ENCODE results near the gene BTBD17. TPM values are rescaled to one million over a fixed set of nuclear protein-coding genes. Genes with fewer than 3 reads are reported as not detected.
"Not testable (repeated sequence)": the region's sequence is repeated elsewhere in the genome, so short reads cannot be mapped to it uniquely, and the experiment has no call there.

Gene BTBD17
- total RNA-seq, 4 donors from 2014 or later, result not detected

DNA sequence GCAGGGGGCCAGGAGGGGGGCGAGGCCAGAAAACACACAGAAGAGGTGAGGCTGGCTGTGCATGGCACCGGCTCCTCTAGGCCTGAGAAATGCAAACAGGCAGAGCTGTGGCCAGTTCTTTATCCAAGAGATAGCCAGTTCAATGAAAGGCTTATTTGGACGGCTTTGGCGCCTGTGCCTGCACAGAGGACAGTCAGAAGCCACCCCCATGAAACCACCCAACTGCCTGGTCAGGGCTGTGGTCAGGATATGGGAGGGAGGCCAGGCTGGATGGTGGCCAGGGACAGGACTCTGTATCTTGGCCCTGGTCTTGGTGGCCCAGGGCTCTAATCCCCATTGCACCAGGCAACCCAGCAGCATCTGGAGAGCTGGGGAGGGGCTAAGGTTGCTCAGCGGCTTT, 45.7 kb upstream of the BTBD17 start:
- 76 to 81% methylated on average over 3 to 5 of the region's 5 CpGs for WGBS, 2 donors
- Histone ChIP-seq H3K27me3 (no peaks in the 10 kb centered on the region), H3K36me3 (no peaks in the 10 kb centered on the region), H3K4me3 (no peak overlapping the region), H3K27ac (no peak overlapping the region), H3K9me3 (no peaks in the 10 kb centered on the region), H3K4me1 (no peaks in the 10 kb centered on the region)
- TF ChIP-seq POLR2A (IDR thresholded peaks at IDR 0.05) (no peak), EP300 (IDR thresholded peaks at IDR 0.05) (no peak)
- TF ChIP-seq, protein P1, sequence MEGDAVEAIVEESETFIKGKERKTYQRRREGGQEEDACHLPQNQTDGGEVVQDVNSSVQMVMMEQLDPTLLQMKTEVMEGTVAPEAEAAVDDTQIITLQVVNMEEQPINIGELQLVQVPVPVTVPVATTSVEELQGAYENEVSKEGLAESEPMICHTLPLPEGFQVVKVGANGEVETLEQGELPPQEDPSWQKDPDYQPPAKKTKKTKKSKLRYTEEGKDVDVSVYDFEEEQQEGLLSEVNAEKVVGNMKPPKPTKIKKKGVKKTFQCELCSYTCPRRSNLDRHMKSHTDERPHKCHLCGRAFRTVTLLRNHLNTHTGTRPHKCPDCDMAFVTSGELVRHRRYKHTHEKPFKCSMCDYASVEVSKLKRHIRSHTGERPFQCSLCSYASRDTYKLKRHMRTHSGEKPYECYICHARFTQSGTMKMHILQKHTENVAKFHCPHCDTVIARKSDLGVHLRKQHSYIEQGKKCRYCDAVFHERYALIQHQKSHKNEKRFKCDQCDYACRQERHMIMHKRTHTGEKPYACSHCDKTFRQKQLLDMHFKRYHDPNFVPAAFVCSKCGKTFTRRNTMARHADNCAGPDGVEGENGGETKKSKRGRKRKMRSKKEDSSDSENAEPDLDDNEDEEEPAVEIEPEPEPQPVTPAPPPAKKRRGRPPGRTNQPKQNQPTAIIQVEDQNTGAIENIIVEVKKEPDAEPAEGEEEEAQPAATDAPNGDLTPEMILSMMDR (IDR thresholded peaks at IDR 0.05), result no peak
- DNase-seq (ENCODE audit: low spot score in 2 of 2), result no peak

DNA sequence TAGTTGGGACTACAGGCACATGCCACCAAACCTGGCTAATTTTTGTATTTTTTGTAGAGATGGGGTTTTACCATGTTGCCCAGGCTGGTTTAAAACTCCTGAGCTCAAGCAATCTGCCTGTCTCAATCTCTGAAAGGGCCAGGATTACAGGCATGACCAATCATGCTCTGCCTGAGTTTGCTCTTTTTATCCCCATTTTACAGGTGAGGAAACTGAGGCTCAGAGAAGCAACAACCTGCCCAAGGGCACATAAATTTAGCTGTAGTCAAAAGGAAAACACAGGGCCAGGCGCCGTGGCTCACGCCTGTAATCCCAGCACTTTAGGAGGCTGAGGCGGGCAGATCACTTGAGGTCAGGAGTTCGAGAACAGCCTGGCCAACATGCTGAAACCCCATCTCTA, 43.6 kb upstream of the BTBD17 start:
- not testable (repeated sequence) for H3K4me3 ChIP-seq; H3K27ac ChIP-seq; H3K4me1 ChIP-seq; H3K27me3 ChIP-seq; H3K9me3 ChIP-seq; DNase-seq (ENCODE audit: low spot score in 2 of 2); H3K36me3 ChIP-seq
- WGBS, 2 donors, result 81 to 89% methylated on average over 5 of the region's 5 CpGs

DNA sequence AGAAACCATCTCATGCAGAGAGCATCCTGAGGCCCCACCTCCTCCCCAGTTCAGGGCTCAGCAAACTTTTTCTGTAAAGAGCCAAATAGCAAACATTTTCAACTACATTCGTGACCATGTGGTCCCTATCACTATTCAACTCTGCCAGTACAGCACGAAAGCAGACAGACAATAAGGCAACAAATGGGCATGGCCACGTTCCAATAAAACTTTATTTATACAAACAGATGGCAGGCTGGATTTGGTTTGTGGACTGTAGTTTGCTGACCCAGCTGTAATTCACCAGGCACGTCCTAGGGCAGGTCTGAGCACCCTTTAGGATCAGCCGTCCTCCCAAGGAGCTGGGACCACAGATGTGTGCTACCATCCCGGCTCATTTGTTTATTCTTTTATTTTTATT, 43.1 kb upstream of the BTBD17 start:
- no peaks in the 10 kb centered on the region for H3K4me1 ChIP-seq
- no peaks in the 10 kb centered on the region for H3K27me3 ChIP-seq
- 75 to 84% methylated on average over 6 of the region's 6 CpGs for WGBS, 2 donors
- no peaks in the 10 kb centered on the region for H3K9me3 ChIP-seq
- TF ChIP-seq POLR2A (IDR thresholded peaks at IDR 0.05) (no peak), EP300 (IDR thresholded peaks at IDR 0.05) (no peak)
- TF ChIP-seq, protein P1 (IDR thresholded peaks at IDR 0.05), result no peak
- H3K27ac ChIP-seq, result no peak overlapping the region
- no peak for DNase-seq (ENCODE audit: low spot score in 2 of 2)
- H3K4me3 ChIP-seq, result no peak overlapping the region
- H3K36me3 ChIP-seq, result no peaks in the 10 kb centered on the region

DNA sequence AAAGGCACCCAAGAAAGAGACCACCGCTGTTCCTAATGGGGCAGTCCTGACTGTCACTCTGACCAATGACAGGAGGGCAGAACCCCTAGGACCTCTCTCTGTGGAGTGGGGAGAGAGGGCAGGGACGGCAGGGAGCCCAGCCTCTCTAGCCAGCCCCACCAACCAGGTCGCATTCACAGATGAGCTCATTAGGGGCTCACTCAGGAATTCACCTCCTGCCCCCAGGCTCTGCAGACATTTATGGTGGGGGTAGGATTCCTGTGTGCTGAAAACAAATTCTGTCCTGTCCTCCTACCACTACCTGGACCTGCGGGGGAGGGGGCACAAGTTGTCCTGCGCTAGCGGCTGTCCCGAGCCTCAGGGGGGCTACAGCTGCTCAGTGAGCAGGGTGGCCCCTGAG, 42.5 kb upstream of the BTBD17 start:
- Histone ChIP-seq H3K4me1 (no peaks in the 10 kb centered on the region), H3K36me3 (no peaks in the 10 kb centered on the region), H3K27ac (no peak overlapping the region), H3K4me3 (no peak overlapping the region), H3K27me3 (no peaks in the 10 kb centered on the region), H3K9me3 (no peaks in the 10 kb centered on the region)
- 32 to 41% methylated on average over 4 to 6 of the region's 7 CpGs for WGBS, 2 donors
- no peak for DNase-seq (ENCODE audit: low spot score in 2 of 2)
- TF ChIP-seq, protein P1 (IDR thresholded peaks at IDR 0.05), result no peak

DNA sequence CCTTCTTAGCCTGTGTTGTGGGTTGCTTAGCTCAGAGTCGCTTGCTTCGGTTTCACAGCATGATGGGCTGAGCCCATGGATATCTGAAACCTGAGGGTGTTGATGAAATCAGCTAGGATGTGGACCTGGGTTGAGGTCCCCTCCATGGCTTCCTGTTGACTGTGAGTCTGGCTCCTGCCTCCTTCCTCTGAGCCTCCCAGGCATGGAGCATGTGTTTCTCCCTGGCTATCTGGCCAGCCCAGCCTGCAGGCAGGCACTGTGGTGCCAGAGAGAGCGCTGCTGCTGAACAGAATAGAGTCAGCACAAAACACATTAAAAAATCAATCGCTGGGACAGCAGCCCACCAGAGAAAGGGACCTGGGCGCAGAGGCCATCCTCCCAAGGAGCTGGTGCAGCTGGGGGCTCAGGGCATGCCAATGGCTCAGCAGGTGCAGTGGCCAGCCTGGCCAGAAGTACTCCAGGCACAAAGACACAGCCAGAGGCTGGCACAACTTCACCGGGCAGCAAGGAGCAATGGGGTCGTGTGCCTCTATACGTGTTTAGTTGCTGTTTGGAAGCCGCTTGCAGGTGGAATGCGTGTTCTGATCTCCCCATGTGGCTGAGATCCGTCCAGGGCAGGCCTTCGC, 42.0 kb upstream of the BTBD17 start:
- Histone ChIP-seq H3K27ac (no peak overlapping the region), H3K4me1 (no peaks in the 10 kb centered on the region), H3K9me3 (no peaks in the 10 kb centered on the region), H3K27me3 (no peaks in the 10 kb centered on the region), H3K4me3 (no peak overlapping the region), H3K36me3 (no peaks in the 10 kb centered on the region)
- DNase-seq (ENCODE audit: low spot score in 2 of 2), result no peak
- TF ChIP-seq, protein P1 (IDR thresholded peaks at IDR 0.05), result no peak
- TF ChIP-seq EP300 (IDR thresholded peaks at IDR 0.05) (no peak), POLR2A (IDR thresholded peaks at IDR 0.05) (no peak)
- WGBS, 2 donors, result 57 to 61% methylated on average over 10 to 12 of the region's 12 CpGs

DNA sequence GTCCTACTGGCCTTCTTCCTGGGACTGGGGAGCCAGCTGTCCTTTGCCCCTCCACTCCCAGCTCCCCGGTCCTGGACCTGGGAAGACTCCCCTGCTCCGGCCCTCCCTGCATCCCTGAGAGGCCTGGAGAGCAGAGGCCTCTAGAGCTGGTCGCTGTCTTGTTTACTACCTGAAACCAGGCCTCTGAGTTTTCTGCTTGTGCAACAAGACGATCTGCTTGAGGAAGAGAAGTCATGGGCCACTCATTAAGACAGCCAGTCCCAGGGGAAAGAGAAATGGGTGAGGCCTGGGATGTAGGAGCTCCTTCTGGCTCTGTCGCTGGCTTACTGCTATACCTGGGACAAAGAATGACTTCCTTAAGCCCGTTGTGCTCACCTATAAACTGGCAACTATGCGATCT, 40.4 kb upstream of the BTBD17 start:
- Histone ChIP-seq H3K4me3 (no peak overlapping the region), H3K4me1 (no peaks in the 10 kb centered on the region), H3K27ac (no peak overlapping the region), H3K36me3 (no peaks in the 10 kb centered on the region), H3K27me3 (no peaks in the 10 kb centered on the region), H3K9me3 (no peaks in the 10 kb centered on the region)
- TF ChIP-seq POLR2A (IDR thresholded peaks at IDR 0.05) (no peak), EP300 (IDR thresholded peaks at IDR 0.05) (no peak)
- TF ChIP-seq, protein P1 (IDR thresholded peaks at IDR 0.05), result no peak
- DNase-seq (ENCODE audit: low spot score in 2 of 2), result no peak
- WGBS, 2 donors, result 82 to 85% methylated on average over 7 of the region's 7 CpGs
